Hepatocyte (in vitro differentiated cells): Measurements from ENCODE around the gene SMOC1.

ENCODE experiments used
- CTCF ChIP-seq: fragments of 200-600 bp; sonication (generic); IDR thresholded peaks from 2 replicates; pipeline ENCODE4 v1.5.1; 2016; ENCODE audit warnings: antibody characterized with exemption, mild to moderate bottlenecking; ENCODE audit not compliant: poor library complexity
- EZH2phosphoT487 ChIP-seq: fragments of 200-600 bp; sonication (generic); IDR thresholded peaks from one replicate; pipeline ENCODE4 v1.6.1; 2018; ENCODE audit warnings: antibody characterized with exemption, mild to moderate bottlenecking, low read depth, moderate library complexity; ENCODE audit not compliant: unreplicated experiment, severe bottlenecking

GRCh38 chr14:69996216-69996615 is 117.0 kb downstream of the SMOC1 start:
- no peak for TF ChIP-seq CTCF
- TF ChIP-seq EZH2phosphoT487, result no peak
